Keratinocyte (primary cell): ENCODE measurements around the gene S100A5. TPM values are rescaled to one million over a fixed set of nuclear protein-coding genes. Genes with fewer than 3 reads are reported as not detected.

Experiments
- DNase-seq: peaks from one replicate; pipeline ENCODE4 v3.0.0-alpha.2; 2011; ENCODE audit warnings: low read depth, missing footprints, low spot score
- FAIRE-seq: peaks from 2 replicates; lab custom pipeline; 2011; peaks lifted over from hg19 to GRCh38; lab: Jason Lieb, UNC
- H2AFZ ChIP-seq: 2 replicates; pipeline ENCODE4 v1.6.0; 2012; ENCODE audit warnings: low read length, control low read depth, inconsistent platforms; ENCODE audit not compliant: control insufficient read depth
- H3K27ac ChIP-seq: 2 replicates; pipeline ENCODE4 v1.5.1; 2011; ENCODE audit warnings: low read length; ENCODE audit not compliant: control insufficient read depth, insufficient read depth
- H3K27me3 ChIP-seq: 3 replicates; pipeline ENCODE4 v1.6.0; 2011; ENCODE audit warnings: low read length; ENCODE audit not compliant: control insufficient read depth, insufficient read depth; ENCODE audit errors: extremely low read depth
- H3K36me3 ChIP-seq, 2 experiments: 2 replicates in 1 of 2; 3 replicates in 1 of 2; pipeline ENCODE4 v1.5.1; 2011; ENCODE audit warnings: low read length in 2 of 2, mild to moderate bottlenecking in 1 of 2; ENCODE audit not compliant: control insufficient read depth in 2 of 2, insufficient read depth in 2 of 2; ENCODE audit errors: extremely low read depth in 1 of 2
- H3K4me1 ChIP-seq: 3 replicates; pipeline ENCODE4 v1.5.1; 2011; ENCODE audit warnings: low read length; ENCODE audit not compliant: control insufficient read depth, insufficient read depth; ENCODE audit errors: extremely low read depth
- H3K4me2 ChIP-seq: 3 replicates; pipeline ENCODE4 v1.6.0; 2011; ENCODE audit warnings: low read depth, low read length; ENCODE audit not compliant: control insufficient read depth, insufficient read depth; ENCODE audit errors: extremely low read depth
- H3K4me3 ChIP-seq, 3 experiments: fragments of 200-600 bp in 1 of 3; sonication (generic) in 1 of 3; 2 replicates in 2 of 3; 3 replicates in 1 of 3; pipeline ENCODE4 v1.5.1; 2011 to 2016; ENCODE audit warnings: low read length in 3 of 3, mild to moderate bottlenecking in 3 of 3, control low read depth in 2 of 3, inconsistent platforms in 1 of 3, low read depth in 1 of 3, mixed read lengths in 1 of 3, mixed run types in 1 of 3, moderate library complexity in 1 of 3; ENCODE audit not compliant: control insufficient read depth in 2 of 3, insufficient read depth in 2 of 3; ENCODE audit errors: extremely low read depth in 1 of 3
- H3K79me2 ChIP-seq: 2 replicates; pipeline ENCODE4 v1.6.0; 2012; ENCODE audit warnings: low read length; ENCODE audit not compliant: control insufficient read depth, insufficient read depth
- H3K9ac ChIP-seq: 3 replicates; pipeline ENCODE4 v1.6.0; 2011; ENCODE audit warnings: low read length; ENCODE audit not compliant: control insufficient read depth, insufficient read depth; ENCODE audit errors: extremely low read depth
- H3K9me1 ChIP-seq: 3 replicates; pipeline ENCODE4 v1.6.0; 2011; ENCODE audit warnings: low read length; ENCODE audit not compliant: control insufficient read depth, insufficient read depth; ENCODE audit errors: extremely low read depth
- H3K9me3 ChIP-seq: 2 replicates; pipeline ENCODE4 v1.5.1; 2012; ENCODE audit warnings: low read depth, low read length; ENCODE audit not compliant: control insufficient read depth
- H4K20me1 ChIP-seq: 3 replicates; pipeline ENCODE4 v1.6.0; 2011; ENCODE audit warnings: low read length; ENCODE audit not compliant: control insufficient read depth, insufficient read depth; ENCODE audit errors: extremely low read depth
- EZH2 ChIP-seq: IDR thresholded peaks from one replicate; pipeline ENCODE4 v1.6.1; 2012; ENCODE audit warnings: inconsistent platforms, mild to moderate bottlenecking, low read length, moderate library complexity
- dilution Hi-C: fragments of 300-500 bp; cut with MboI; formaldehyde crosslinking; loops from one replicate; pipeline ENCODE4 v1.7.0; 2020; ENCODE audit warnings: low sequenced_read_pairs; ENCODE audit not compliant: extremely low pct_ligation_motif_present
- polyA plus RNA-seq, 5 experiments: library from polyadenylated mRNA; depleted of rRNA in 3 of 5; stranded (reverse) in 3 of 5; stranded (forward) in 1 of 5; unstranded in 1 of 5; fragments of >200 nt; gene quantifications; 1 replicate in 1 of 5; 2 replicates in 3 of 5; 3 replicates in 1 of 5; pipeline versions ENCODE4 v1.2.1 to v1.2.3, GENCODE V29; 2011 to 2012; ENCODE audit warnings: missing spikeins in 2 of 5, low read depth in 1 of 5, low replicate concordance in 1 of 5
- TF ChIP-seq, protein P1 (sequence below), 3 experiments: IDR thresholded peaks in 1 of 3; conservative IDR thresholded peaks in 1 of 3; optimal IDR thresholded peaks in 1 of 3; 2 replicates in 2 of 3; 3 replicates in 1 of 3; pipeline versions ENCODE3 to v1.5.1; 2011; ENCODE audit warnings: low read length in 3 of 3, mild to moderate bottlenecking in 3 of 3, moderate library complexity in 2 of 3, control low read depth in 1 of 3, inconsistent platforms in 1 of 3; ENCODE audit not compliant: insufficient read depth in 2 of 3; ENCODE audit errors: extremely low read depth in 1 of 3

The S100A5 gene
- polyA plus RNA-seq, 1 donor (not counting 4 experiments of a cell fraction or from before 2014, with no cell fraction given), result 0.20 TPM

DNA sequence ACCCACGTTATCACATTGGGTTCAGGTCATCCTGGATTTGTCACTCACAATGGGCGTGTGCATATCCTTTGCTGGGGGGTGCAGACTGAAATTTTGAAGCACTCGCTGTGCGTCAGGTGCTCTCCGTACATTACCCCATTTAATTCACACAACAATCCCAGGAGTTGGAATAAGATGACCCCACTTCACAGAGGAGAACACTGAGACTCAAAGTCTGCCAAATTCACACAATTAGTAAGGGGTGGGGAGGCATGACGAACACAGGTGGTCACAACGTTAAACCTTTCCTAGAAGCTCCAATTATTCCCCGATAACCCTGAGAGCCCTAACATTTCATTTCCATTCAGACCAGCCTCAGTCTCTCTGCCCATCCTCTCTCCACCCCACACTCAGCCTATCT is 28.7 kb upstream of the S100A5 start:
- Histone ChIP-seq H3K4me2 (no peak overlapping the region), H3K9me3 (no peaks in the 10 kb centered on the region), H3K4me1 (peaks cover 53% of the 10 kb centered on the region), H4K20me1 (peaks cover under 1% of the 10 kb centered on the region), H3K4me3 (no peak overlapping the region), H3K27me3 (no peaks in the 10 kb centered on the region), H3K79me2 (peaks cover 6% of the 10 kb centered on the region), H3K27ac (no peak overlapping the region), H2AFZ (no peak overlapping the region), H3K36me3 (peaks cover 2 to 4% of the 10 kb centered on the region in 2 experiments), H3K9me1 (no peaks in the 10 kb centered on the region), H3K9ac (no peak overlapping the region)
- dilution Hi-C loops, result no loop called here
- TF ChIP-seq, protein P1, sequence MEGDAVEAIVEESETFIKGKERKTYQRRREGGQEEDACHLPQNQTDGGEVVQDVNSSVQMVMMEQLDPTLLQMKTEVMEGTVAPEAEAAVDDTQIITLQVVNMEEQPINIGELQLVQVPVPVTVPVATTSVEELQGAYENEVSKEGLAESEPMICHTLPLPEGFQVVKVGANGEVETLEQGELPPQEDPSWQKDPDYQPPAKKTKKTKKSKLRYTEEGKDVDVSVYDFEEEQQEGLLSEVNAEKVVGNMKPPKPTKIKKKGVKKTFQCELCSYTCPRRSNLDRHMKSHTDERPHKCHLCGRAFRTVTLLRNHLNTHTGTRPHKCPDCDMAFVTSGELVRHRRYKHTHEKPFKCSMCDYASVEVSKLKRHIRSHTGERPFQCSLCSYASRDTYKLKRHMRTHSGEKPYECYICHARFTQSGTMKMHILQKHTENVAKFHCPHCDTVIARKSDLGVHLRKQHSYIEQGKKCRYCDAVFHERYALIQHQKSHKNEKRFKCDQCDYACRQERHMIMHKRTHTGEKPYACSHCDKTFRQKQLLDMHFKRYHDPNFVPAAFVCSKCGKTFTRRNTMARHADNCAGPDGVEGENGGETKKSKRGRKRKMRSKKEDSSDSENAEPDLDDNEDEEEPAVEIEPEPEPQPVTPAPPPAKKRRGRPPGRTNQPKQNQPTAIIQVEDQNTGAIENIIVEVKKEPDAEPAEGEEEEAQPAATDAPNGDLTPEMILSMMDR (optimal IDR thresholded peaks at IDR 0.05 in 1 of 3, IDR thresholded peaks at IDR 0.05 in 1 of 3, conservative IDR thresholded peaks at IDR 0.05 in 1 of 3; ENCODE audit: extremely low read depth in 1 of 3, insufficient read depth in 2 of 3, low read length in 3 of 3), result no peak
- TF ChIP-seq EZH2, result no peak
- no peak for FAIRE-seq
- no peak for DNase-seq

DNA sequence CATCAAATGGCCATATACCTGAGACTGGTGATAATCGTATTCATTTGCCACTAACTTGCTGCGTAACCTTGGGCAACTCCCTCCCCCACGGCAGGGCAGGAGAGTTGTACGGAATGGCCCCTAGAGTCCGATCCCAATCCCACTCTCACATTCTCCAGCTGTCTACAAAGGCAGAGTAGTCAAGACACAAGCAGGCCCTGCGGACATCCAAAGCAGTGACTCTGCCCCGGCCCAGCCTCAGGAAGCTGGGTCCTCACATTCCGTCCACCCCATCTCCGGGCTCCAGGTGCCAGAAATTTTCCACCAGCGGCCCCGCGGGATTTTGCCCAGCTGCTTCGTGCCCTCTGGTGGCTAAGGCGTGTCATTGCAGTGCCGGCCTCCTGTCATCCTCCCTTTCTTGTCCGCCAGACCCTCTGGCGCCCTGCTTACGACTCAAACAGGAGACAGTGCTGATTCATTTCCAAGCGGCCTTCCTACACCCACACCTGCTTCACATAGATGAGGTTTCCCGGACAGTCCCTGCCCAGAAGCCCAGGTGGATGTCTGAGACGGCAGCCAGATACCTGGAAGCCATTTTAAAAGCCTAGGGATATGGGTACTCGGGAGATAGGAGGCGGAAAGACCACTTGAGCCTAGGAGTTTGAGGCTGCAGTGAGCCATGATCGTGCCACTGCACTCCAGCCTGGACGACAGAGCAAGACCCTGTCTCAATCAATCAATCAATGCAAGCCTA is 27.8 kb upstream of the S100A5 start:
- TF ChIP-seq, protein P1 (optimal IDR thresholded peaks at IDR 0.05 in 1 of 3, IDR thresholded peaks at IDR 0.05 in 1 of 3, conservative IDR thresholded peaks at IDR 0.05 in 1 of 3; ENCODE audit: extremely low read depth in 1 of 3, insufficient read depth in 2 of 3, low read length in 3 of 3), result peak in 2 of 3 experiments; percentile 97 to 98
- TF ChIP-seq EZH2, result no peak
- H3K9ac ChIP-seq, result peak overlapping the region; percentile 99
- H3K9me3 ChIP-seq, result no peaks in the 10 kb centered on the region
- H3K79me2 ChIP-seq, result peaks cover 16% of the 10 kb centered on the region
- peaks cover 11 to 12% of the 10 kb centered on the region in 2 experiments for H3K36me3 ChIP-seq
- peak overlapping the region; percentile 100 for H3K27ac ChIP-seq
- H3K9me1 ChIP-seq, result no peaks in the 10 kb centered on the region
- peak overlapping the region; percentile 69 for H2AFZ ChIP-seq
- DNase-seq (peak; percentile 97), FAIRE-seq (peak; percentile 82)
- H4K20me1 ChIP-seq, result peaks cover 10% of the 10 kb centered on the region
- dilution Hi-C loops, result no loop called here
- H3K4me2 ChIP-seq, result peak overlapping the region; percentile 97
- H3K4me1 ChIP-seq, result peaks cover 48% of the 10 kb centered on the region
- peak overlapping the region; percentile 3 to 70 (median 47) for H3K4me3 ChIP-seq
- no peaks in the 10 kb centered on the region for H3K27me3 ChIP-seq
